Measurements from ENCODE around the gene D2HGDH.

Gene D2HGDH

DNA sequence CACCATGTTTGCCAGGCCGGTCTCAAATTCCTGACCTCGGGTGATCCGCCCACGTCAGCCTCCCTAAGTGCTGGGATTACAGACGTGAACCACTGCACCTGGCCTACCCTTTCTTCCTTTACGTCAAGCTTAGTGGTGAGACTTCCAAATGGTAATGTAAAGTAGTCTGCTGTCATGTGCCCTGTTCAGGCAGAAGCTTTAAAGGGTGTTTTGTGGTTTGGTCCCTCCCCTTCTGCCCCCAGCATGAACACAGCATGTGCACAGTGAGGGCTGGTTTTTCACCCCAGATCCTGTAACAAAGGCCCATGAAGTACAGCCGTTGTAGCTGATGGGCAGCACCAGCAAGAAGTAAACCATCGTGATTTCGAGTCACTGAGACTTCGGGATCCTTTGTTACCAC is 45.1 kb upstream of the D2HGDH start:
- H3K18ac ChIP-seq (ENCODE audit: low read depth in 1 of 2, low read length in 2 of 2): no peak overlapping the region
- H2BK120ac ChIP-seq (ENCODE audit: low read depth, low read length): no peak overlapping the region
- 88% methylated on average over 6 of the region's 10 CpGs for WGBS
- peaks cover 21% of the 10 kb centered on the region for H3K79me1 ChIP-seq (replicated peaks; ENCODE audit: low read length, poor library complexity, severe bottlenecking)
- peak overlapping the region in 1 of 2 experiments; percentile 1 for H3K4me3 ChIP-seq (ENCODE audit: insufficient read depth in 1 of 2, low read depth in 1 of 2, low read length in 2 of 2)
- no peak overlapping the region for H2AFZ ChIP-seq (ENCODE audit: low read depth, low read length)
- no peak overlapping the region for H4K8ac ChIP-seq (ENCODE audit: low read length)
- H4K91ac ChIP-seq (ENCODE audit: low read length): no peak overlapping the region
- no peak overlapping the region for H3K23ac ChIP-seq (ENCODE audit: low read length in 2 of 2)
- no peak overlapping the region for H2BK15ac ChIP-seq (ENCODE audit: low read depth, poor library complexity, severe bottlenecking)
- H3K9me3 ChIP-seq (ENCODE audit: control insufficient read depth, low read length): no peaks in the 10 kb centered on the region
- H3K9ac ChIP-seq (ENCODE audit: low read length): peak overlapping the region; percentile 48
- peaks cover 30% of the 10 kb centered on the region in 2 experiments for H3K36me3 ChIP-seq (ENCODE audit: control insufficient read depth in 1 of 2, insufficient read depth in 2 of 2, low read depth in 1 of 2, low read length in 2 of 2)
- no peak overlapping the region for H3K4ac ChIP-seq (ENCODE audit: low read depth in 1 of 2, low read length in 2 of 2)
- no peak overlapping the region for H3K14ac ChIP-seq (ENCODE audit: low read length in 2 of 2)
- H2BK12ac ChIP-seq (ENCODE audit: low read length in 2 of 2): no peak overlapping the region
- DNase-seq: no peak
- H2AK5ac ChIP-seq (ENCODE audit: low read length, severe bottlenecking): no peak overlapping the region
- H3K27ac ChIP-seq (ENCODE audit: low read length, poor library complexity, severe bottlenecking): no peak overlapping the region
- H3K4me1 ChIP-seq (ENCODE audit: control insufficient read depth, insufficient read depth, low read depth, low read length): peaks cover 14% of the 10 kb centered on the region
- H2BK5ac ChIP-seq (ENCODE audit: low read depth, low read length, poor library complexity, severe bottlenecking): no peak overlapping the region
- no peak overlapping the region for H3K4me2 ChIP-seq (ENCODE audit: low read length, poor library complexity, severe bottlenecking)
- no peaks in the 10 kb centered on the region for H3K27me3 ChIP-seq (ENCODE audit: control insufficient read depth in 1 of 2, insufficient read depth in 1 of 2, low read length in 2 of 2)

GRCh38 chr2:241690202-241690717 is 44.2 kb upstream of the D2HGDH start:
- H2BK120ac ChIP-seq (ENCODE audit: low read depth, low read length): no peak overlapping the region
- no peak overlapping the region for H2AK5ac ChIP-seq (ENCODE audit: low read length, severe bottlenecking)
- no peak overlapping the region for H3K4me3 ChIP-seq (ENCODE audit: insufficient read depth in 1 of 2, low read depth in 1 of 2, low read length in 2 of 2)
- H3K4ac ChIP-seq (ENCODE audit: low read depth in 1 of 2, low read length in 2 of 2): no peak overlapping the region
- H2AFZ ChIP-seq (ENCODE audit: low read depth, low read length): no peak overlapping the region
- H3K9me3 ChIP-seq (ENCODE audit: control insufficient read depth, low read length): no peaks in the 10 kb centered on the region
- H2BK12ac ChIP-seq (ENCODE audit: low read length in 2 of 2): no peak overlapping the region
- H3K27me3 ChIP-seq (ENCODE audit: control insufficient read depth in 1 of 2, insufficient read depth in 1 of 2, low read length in 2 of 2): no peaks in the 10 kb centered on the region
- WGBS: 88% methylated on average over 6 of the region's 6 CpGs
- H4K8ac ChIP-seq (ENCODE audit: low read length): no peak overlapping the region
- no peak overlapping the region for H2BK5ac ChIP-seq (ENCODE audit: low read depth, low read length, poor library complexity, severe bottlenecking)
- no peak overlapping the region for H2BK15ac ChIP-seq (ENCODE audit: low read depth, poor library complexity, severe bottlenecking)
- H3K4me2 ChIP-seq (ENCODE audit: low read length, poor library complexity, severe bottlenecking): no peak overlapping the region
- peaks cover 19% of the 10 kb centered on the region for H3K79me1 ChIP-seq (replicated peaks; ENCODE audit: low read length, poor library complexity, severe bottlenecking)
- no peak overlapping the region for H3K23ac ChIP-seq (ENCODE audit: low read length in 2 of 2)
- no peak overlapping the region for H3K14ac ChIP-seq (ENCODE audit: low read length in 2 of 2)
- DNase-seq: no peak
- peaks cover 12% of the 10 kb centered on the region for H3K4me1 ChIP-seq (ENCODE audit: control insufficient read depth, insufficient read depth, low read depth, low read length)
- peak overlapping the region; percentile 1 for H3K9ac ChIP-seq (ENCODE audit: low read length)
- no peak overlapping the region for H3K18ac ChIP-seq (ENCODE audit: low read depth in 1 of 2, low read length in 2 of 2)
- H3K27ac ChIP-seq (ENCODE audit: low read length, poor library complexity, severe bottlenecking): no peak overlapping the region
- H4K91ac ChIP-seq (ENCODE audit: low read length): no peak overlapping the region
- H3K36me3 ChIP-seq (ENCODE audit: control insufficient read depth in 1 of 2, insufficient read depth in 2 of 2, low read depth in 1 of 2, low read length in 2 of 2): peaks cover 35 to 36% of the 10 kb centered on the region in 2 experiments

GRCh38 chr2:241692448-241692847 is 42.0 kb upstream of the D2HGDH start:
- H3K4me3 ChIP-seq (ENCODE audit: insufficient read depth in 1 of 2, low read depth in 1 of 2, low read length in 2 of 2): no peak overlapping the region
- H3K79me1 ChIP-seq (replicated peaks; ENCODE audit: low read length, poor library complexity, severe bottlenecking): peaks cover 13% of the 10 kb centered on the region
- H4K8ac ChIP-seq (ENCODE audit: low read length): no peak overlapping the region
- H2AFZ ChIP-seq (ENCODE audit: low read depth, low read length): no peak overlapping the region
- H3K9me3 ChIP-seq (ENCODE audit: control insufficient read depth, low read length): no peaks in the 10 kb centered on the region
- H3K9ac ChIP-seq (ENCODE audit: low read length): peak overlapping the region; percentile 17
- H3K4me1 ChIP-seq (ENCODE audit: control insufficient read depth, insufficient read depth, low read depth, low read length): peaks cover 8% of the 10 kb centered on the region
- no peak overlapping the region for H3K14ac ChIP-seq (ENCODE audit: low read length in 2 of 2)
- H2BK12ac ChIP-seq (ENCODE audit: low read length in 2 of 2): no peak overlapping the region
- no peak overlapping the region for H2AK5ac ChIP-seq (ENCODE audit: low read length, severe bottlenecking)
- H3K27me3 ChIP-seq (ENCODE audit: control insufficient read depth in 1 of 2, insufficient read depth in 1 of 2, low read length in 2 of 2): no peaks in the 10 kb centered on the region
- peak overlapping the region; percentile 67 for H3K27ac ChIP-seq (ENCODE audit: low read length, poor library complexity, severe bottlenecking)
- H4K91ac ChIP-seq (ENCODE audit: low read length): no peak overlapping the region
- H3K23ac ChIP-seq (ENCODE audit: low read length in 2 of 2): no peak overlapping the region
- no peak overlapping the region for H3K18ac ChIP-seq (ENCODE audit: low read depth in 1 of 2, low read length in 2 of 2)
- H3K36me3 ChIP-seq (ENCODE audit: control insufficient read depth in 1 of 2, insufficient read depth in 2 of 2, low read depth in 1 of 2, low read length in 2 of 2): peaks cover 40 to 41% of the 10 kb centered on the region in 2 experiments
- no peak overlapping the region for H3K4ac ChIP-seq (ENCODE audit: low read depth in 1 of 2, low read length in 2 of 2)
- DNase-seq: peak; percentile 55
- H2BK120ac ChIP-seq (ENCODE audit: low read depth, low read length): no peak overlapping the region
- H2BK15ac ChIP-seq (ENCODE audit: low read depth, poor library complexity, severe bottlenecking): no peak overlapping the region
- H3K4me2 ChIP-seq (ENCODE audit: low read length, poor library complexity, severe bottlenecking): no peak overlapping the region
- WGBS: 78% methylated on average over 6 of the region's 6 CpGs
- H2BK5ac ChIP-seq (ENCODE audit: low read depth, low read length, poor library complexity, severe bottlenecking): no peak overlapping the region

DNA sequence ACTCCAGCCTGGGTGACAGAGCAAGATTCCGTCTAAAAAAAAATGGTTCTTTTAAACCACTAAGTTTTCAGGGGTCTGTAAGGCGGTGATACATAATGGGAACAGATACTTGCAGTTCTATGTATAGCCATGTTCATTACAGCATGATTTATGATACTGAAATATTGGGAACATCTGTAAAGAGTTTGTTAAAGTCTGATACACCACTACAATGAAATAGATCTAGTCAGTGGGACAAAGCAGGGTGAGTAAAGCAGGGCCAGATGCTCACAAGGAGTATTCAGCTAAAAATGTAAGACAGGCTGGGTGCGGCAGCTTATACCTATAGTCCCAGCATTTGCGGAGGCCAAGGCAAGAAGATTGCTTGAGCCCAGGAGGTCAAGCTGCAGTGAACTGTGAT is 38.8 kb upstream of the D2HGDH start:
- Histone ChIP-seq H4K91ac (ENCODE audit: low read length) (no peak overlapping the region), H2AFZ (ENCODE audit: low read depth, low read length) (no peak overlapping the region), H3K9me3 (ENCODE audit: control insufficient read depth, low read length) (no peaks in the 10 kb centered on the region), H2BK120ac (ENCODE audit: low read depth, low read length) (no peak overlapping the region), H2BK5ac (ENCODE audit: low read depth, low read length, poor library complexity, severe bottlenecking) (no peak overlapping the region), H3K27ac (ENCODE audit: low read length, poor library complexity, severe bottlenecking) (no peak overlapping the region), H3K9ac (ENCODE audit: low read length) (no peak overlapping the region), H4K8ac (ENCODE audit: low read length) (no peak overlapping the region), H3K79me1 (replicated peaks; ENCODE audit: low read length, poor library complexity, severe bottlenecking) (peaks cover 6% of the 10 kb centered on the region), H3K36me3 (ENCODE audit: control insufficient read depth in 1 of 2, insufficient read depth in 2 of 2, low read depth in 1 of 2, low read length in 2 of 2) (peaks cover 25 to 31% of the 10 kb centered on the region in 2 experiments), H3K4me3 (ENCODE audit: insufficient read depth in 1 of 2, low read depth in 1 of 2, low read length in 2 of 2) (no peak overlapping the region), H2AK5ac (ENCODE audit: low read length, severe bottlenecking) (no peak overlapping the region), H3K4me2 (ENCODE audit: low read length, poor library complexity, severe bottlenecking) (no peak overlapping the region), H2BK15ac (ENCODE audit: low read depth, poor library complexity, severe bottlenecking) (no peak overlapping the region), H3K4ac (ENCODE audit: low read depth in 1 of 2, low read length in 2 of 2) (no peak overlapping the region), H3K14ac (ENCODE audit: low read length in 2 of 2) (no peak overlapping the region), H3K18ac (ENCODE audit: low read depth in 1 of 2, low read length in 2 of 2) (no peak overlapping the region), H2BK12ac (ENCODE audit: low read length in 2 of 2) (no peak overlapping the region), H3K4me1 (ENCODE audit: control insufficient read depth, insufficient read depth, low read depth, low read length) (peaks cover 9% of the 10 kb centered on the region), H3K27me3 (ENCODE audit: control insufficient read depth in 1 of 2, insufficient read depth in 1 of 2, low read length in 2 of 2) (no peaks in the 10 kb centered on the region), H3K23ac (ENCODE audit: low read length in 2 of 2) (no peak overlapping the region)
- 99% methylated on average over 4 of the region's 4 CpGs for WGBS
- DNase-seq: no peak
